Endothelial cell of umbilical vein (primary cell): ENCODE results near the gene KCND1.

Experiments used
- CTCF ChIP-seq, 2 donors: IDR thresholded peaks; 1 replicate in 1 of 2; 2 replicates in 1 of 2; pipeline ENCODE4 v1.5.1; 2011; ENCODE audit warnings: low read length in 2 of 2, mild to moderate bottlenecking in 2 of 2, moderate library complexity in 2 of 2, control low read depth in 1 of 2, inconsistent platforms in 1 of 2, low read depth in 1 of 2; ENCODE audit not compliant: insufficient read depth in 1 of 2; ENCODE audit errors: extremely low read depth in 1 of 2
- EZH2 ChIP-seq: IDR thresholded peaks from 2 replicates; pipeline ENCODE4 v1.6.1; 2012; ENCODE audit warnings: borderline replicate concordance, low read depth, mild to moderate bottlenecking, moderate library complexity, low read length, inconsistent platforms; ENCODE audit not compliant: severe bottlenecking
- MAX ChIP-seq: IDR thresholded peaks from 2 replicates; pipeline ENCODE4 v1.6.1; 2011; ENCODE audit not compliant: insufficient read depth, insufficient read length
- POLR2A ChIP-seq: IDR thresholded peaks from 2 replicates; pipeline ENCODE4 v1.6.1; 2012; ENCODE audit warnings: low read depth, mild to moderate bottlenecking, control low read depth, low read length
- POLR2AphosphoS5 ChIP-seq: IDR thresholded peaks from 2 replicates; pipeline ENCODE4 v1.6.1; 2012; ENCODE audit warnings: low read depth, mild to moderate bottlenecking, control low read depth, low read length, moderate library complexity; ENCODE audit not compliant: insufficient read depth

DNA sequence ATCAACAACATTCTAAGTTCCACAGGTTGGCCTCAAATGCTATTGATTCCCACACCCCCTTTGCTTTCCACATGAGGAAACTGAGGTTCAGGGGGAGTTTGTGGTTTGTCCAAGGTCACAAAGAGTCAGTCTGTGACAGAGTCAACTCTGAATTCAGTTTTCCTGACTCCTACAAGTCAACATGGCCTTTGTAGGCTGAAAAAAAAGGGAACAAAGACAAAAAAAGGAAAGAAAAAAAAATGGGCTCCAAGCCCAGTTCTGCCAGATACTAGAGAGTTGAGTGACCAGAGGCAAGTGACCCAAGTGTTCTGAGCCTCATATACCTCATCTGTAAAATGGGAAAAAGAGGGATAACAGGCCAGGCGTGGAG, 36.4 kb downstream of the KCND1 start:
- TF ChIP-seq EZH2 (no peak), MAX (no peak), POLR2A (no peak), POLR2AphosphoS5 (no peak), CTCF (IDR thresholded peaks at IDR 0.05; ENCODE audit: extremely low read depth in 1 of 2, insufficient read depth in 1 of 2, low read depth in 1 of 2, low read length in 2 of 2) (no peak)
